Pancreas (tissue), 10 donors: Measurements from ENCODE around the gene AMH. TPM values are rescaled to one million over a fixed set of nuclear protein-coding genes. Genes with fewer than 3 reads are reported as not detected.

ENCODE experiments used
- ATAC-seq, 4 donors: fragments of 200-7000 bp; cut with Tn5 transposase; one replicate each; pipeline versions ENCODE4 v1.8.0 to v1.9.1; 2020; ENCODE audit warnings: mild to moderate bottlenecking in 4 of 4, moderate library complexity in 4 of 4
- DNase-seq, 6 donors: peaks; one replicate each; pipeline ENCODE4 v3.0.0-alpha.2; 2020
- FAIRE-seq: peaks from 2 replicates; lab custom pipeline; 2012; peaks lifted over from hg19 to GRCh38; lab: Jason Lieb, UNC
- H3K27ac ChIP-seq, 4 donors: fragments of 200-600 bp; sonication (generic); 1 replicate in 3 of 4; 2 replicates in 1 of 4; pipeline versions ENCODE4 v1.5.0 to v1.8.0; 2020
- H3K27me3 ChIP-seq, 4 donors: fragments of 200-600 bp; one replicate each; pipeline ENCODE4 v1.8.0; 2021
- H3K36me3 ChIP-seq, 3 donors: fragments of 200-600 bp; sonication (generic) in 1 of 3; one replicate each; pipeline versions ENCODE4 v1.5.0 to v1.8.0; 2020 to 2021
- H3K4me1 ChIP-seq, 3 donors: fragments of 200-600 bp; one replicate each; pipeline ENCODE4 v1.8.0; 2021
- H3K4me3 ChIP-seq, 4 donors: fragments of 200-600 bp; sonication (generic) in 2 of 4; one replicate each; pipeline versions ENCODE4 v1.5.0 to v1.8.0; 2020 to 2021
- H3K9me3 ChIP-seq, 4 donors: fragments of 200-600 bp; one replicate each; pipeline ENCODE4 v1.8.0; 2021
- WGBS, 2 donors: extraction: QIAGEN DNeasy Blood & Tissue Kit; methylation state at CpG; one replicate each; pipeline ENCODE4 v1.1.7; 2013; 5-methylcytosine and 5-hydroxymethylcytosine counted together
- intact Hi-C, 3 donors: fragments of 100-400 bp; cut with DNase I; formaldehyde crosslinking; loops; one replicate each; pipeline versions ENCODE4 v1.11.1 to v1.14.2; 2022
- polyA plus RNA-seq, 2 donors: library from polyadenylated mRNA; stranded (reverse); fragments of 200-250 nt; gene quantifications; one replicate each; pipeline ENCODE4 v1.2.3, GENCODE V29; 2013
- total RNA-seq, 6 donors: library from RNA; stranded (reverse); fragmentation: NEBNext Ultra II Directional in 4 of 6; extraction: Animal tissue kit (Norgen Biotek cat#: 25700) in 4 of 6; gene quantifications; one replicate each; pipeline versions ENCODE4 v1.2.1 to v1.2.4, GENCODE V29; 2021 to 2023
- TF ChIP-seq, protein P1 (sequence below), 4 donors: fragments of 200-600 bp; sonication (generic) in 3 of 4; IDR thresholded peaks; one replicate each; pipeline versions ENCODE4 v1.5.0 to v1.8.0; 2021; ENCODE audit warnings: antibody characterized with exemption in 4 of 4
- donor health status: healthy with polysubstance abuse.
- donor health status: DM: no; HTN: no; CAD: no; lungs with moderate emphysema.
- donor health status: DM: no; HTN: no; CAD: no.
- donor health status: control.
- donor health status: control.
- donor health status: Bipolar disorder and iron deficiency.
- donor health status: DM: yes; HTN: yes; CAD: no.
- donor health status: DM: no; HTN: no; CAD: no.
- donor health status: DM: no; HTN: no; CAD: no.
- donor health status: DM: yes; HTN: yes; CAD: no.

AMH gene
- total and polyA plus RNA-seq, 8 donors = 1.4 to 9.5 (median 2.4) TPM

DNA sequence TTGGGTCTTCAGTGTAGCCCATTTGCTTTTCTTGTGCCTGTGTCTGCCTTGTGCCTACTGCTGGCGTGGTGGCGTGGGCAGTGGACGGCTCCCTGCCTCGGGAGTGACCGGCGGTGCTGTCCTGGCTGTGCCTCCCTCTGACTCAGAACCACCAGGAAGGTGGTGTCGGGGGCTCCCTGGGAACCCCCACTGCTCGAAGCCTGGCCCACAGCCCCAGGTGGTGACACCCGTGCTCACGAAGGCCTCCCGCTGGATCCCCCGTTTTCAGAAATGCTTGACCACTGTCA, 5.1 kb upstream of the AMH start:
- ATAC-seq (no peak), DNase-seq (peak in 2 of 6 donors; percentile 22 to 64), FAIRE-seq (no peak)
- TF ChIP-seq, protein P1, sequence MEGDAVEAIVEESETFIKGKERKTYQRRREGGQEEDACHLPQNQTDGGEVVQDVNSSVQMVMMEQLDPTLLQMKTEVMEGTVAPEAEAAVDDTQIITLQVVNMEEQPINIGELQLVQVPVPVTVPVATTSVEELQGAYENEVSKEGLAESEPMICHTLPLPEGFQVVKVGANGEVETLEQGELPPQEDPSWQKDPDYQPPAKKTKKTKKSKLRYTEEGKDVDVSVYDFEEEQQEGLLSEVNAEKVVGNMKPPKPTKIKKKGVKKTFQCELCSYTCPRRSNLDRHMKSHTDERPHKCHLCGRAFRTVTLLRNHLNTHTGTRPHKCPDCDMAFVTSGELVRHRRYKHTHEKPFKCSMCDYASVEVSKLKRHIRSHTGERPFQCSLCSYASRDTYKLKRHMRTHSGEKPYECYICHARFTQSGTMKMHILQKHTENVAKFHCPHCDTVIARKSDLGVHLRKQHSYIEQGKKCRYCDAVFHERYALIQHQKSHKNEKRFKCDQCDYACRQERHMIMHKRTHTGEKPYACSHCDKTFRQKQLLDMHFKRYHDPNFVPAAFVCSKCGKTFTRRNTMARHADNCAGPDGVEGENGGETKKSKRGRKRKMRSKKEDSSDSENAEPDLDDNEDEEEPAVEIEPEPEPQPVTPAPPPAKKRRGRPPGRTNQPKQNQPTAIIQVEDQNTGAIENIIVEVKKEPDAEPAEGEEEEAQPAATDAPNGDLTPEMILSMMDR (IDR thresholded peaks at IDR 0.05) = no peak
- Histone ChIP-seq H3K9me3 (no peaks in the 10 kb centered on the region), H3K4me1 (peaks cover 0 to 24% (median 17%) of the 10 kb centered on the region in 3 donors), H3K4me3 (no peak overlapping the region), H3K27me3 (no peaks in the 10 kb centered on the region), H3K27ac (no peak overlapping the region), H3K36me3 (peaks cover 4 to 45% (median 44%) of the 10 kb centered on the region in 3 donors)
- intact Hi-C loops = no loop called here
- WGBS, 2 donors = 89 to 90% methylated on average over 12 of the region's 12 CpGs

- no peak overlapping the region for H3K4me3 ChIP-seq
- TF ChIP-seq, protein P1 (IDR thresholded peaks at IDR 0.05) = no peak
- peaks cover 0 to 19% (median 12%) of the 10 kb centered on the region in 3 donors for H3K4me1 ChIP-seq
- intact Hi-C loops = no loop called here
- FAIRE-seq (no peak), DNase-seq (peak in 1 of 6 donors; percentile 20), ATAC-seq (peak in 2 of 4 donors; percentile 9 to 28)
- no peaks in the 10 kb centered on the region for H3K27me3 ChIP-seq
- peaks cover 4 to 45% (median 44%) of the 10 kb centered on the region in 3 donors for H3K36me3 ChIP-seq
- no peak overlapping the region for H3K27ac ChIP-seq
- 92 to 95% methylated on average over 21 of the region's 21 CpGs for WGBS, 2 donors
- H3K9me3 ChIP-seq = no peaks in the 10 kb centered on the region
These were observed 4.6 kb upstream of the AMH start for GRCh38 chr19:2244486-2244885.

DNA sequence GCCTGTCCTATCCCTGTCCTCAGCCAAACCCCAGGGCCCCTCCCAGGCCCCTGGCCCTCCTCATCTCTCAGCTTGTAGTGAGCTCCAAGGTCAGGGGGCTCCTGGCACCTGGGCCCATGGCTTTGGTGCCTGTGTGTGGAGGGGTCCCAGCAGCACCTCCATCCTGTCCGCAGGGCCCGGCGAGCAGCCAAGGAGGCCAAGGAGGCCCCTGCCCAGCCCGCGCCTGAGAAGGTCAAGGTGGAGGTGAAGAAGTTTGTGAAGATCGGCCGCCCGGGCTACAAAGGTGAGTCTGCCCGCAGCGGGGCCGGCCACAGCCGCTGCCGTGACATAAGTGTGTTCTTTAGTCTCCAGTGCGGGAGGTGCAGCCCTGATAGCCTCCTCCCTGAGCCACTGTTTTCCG, 3.9 kb upstream of the AMH start:
- Histone ChIP-seq H3K27ac (no peak overlapping the region), H3K9me3 (no peaks in the 10 kb centered on the region), H3K36me3 (peaks cover 4 to 45% (median 44%) of the 10 kb centered on the region in 3 donors), H3K4me3 (no peak overlapping the region), H3K27me3 (no peaks in the 10 kb centered on the region), H3K4me1 (peaks cover 0 to 13% (median 9%) of the 10 kb centered on the region in 3 donors)
- TF ChIP-seq, protein P1 (IDR thresholded peaks at IDR 0.05) = no peak
- peak in 2 of 6 donors; percentile 24 to 67 for DNase-seq
- no peak for ATAC-seq
- no peak for FAIRE-seq
- intact Hi-C loops = no loop called here
- 95 to 98% methylated on average over 15 of the region's 15 CpGs for WGBS, 2 donors

DNA sequence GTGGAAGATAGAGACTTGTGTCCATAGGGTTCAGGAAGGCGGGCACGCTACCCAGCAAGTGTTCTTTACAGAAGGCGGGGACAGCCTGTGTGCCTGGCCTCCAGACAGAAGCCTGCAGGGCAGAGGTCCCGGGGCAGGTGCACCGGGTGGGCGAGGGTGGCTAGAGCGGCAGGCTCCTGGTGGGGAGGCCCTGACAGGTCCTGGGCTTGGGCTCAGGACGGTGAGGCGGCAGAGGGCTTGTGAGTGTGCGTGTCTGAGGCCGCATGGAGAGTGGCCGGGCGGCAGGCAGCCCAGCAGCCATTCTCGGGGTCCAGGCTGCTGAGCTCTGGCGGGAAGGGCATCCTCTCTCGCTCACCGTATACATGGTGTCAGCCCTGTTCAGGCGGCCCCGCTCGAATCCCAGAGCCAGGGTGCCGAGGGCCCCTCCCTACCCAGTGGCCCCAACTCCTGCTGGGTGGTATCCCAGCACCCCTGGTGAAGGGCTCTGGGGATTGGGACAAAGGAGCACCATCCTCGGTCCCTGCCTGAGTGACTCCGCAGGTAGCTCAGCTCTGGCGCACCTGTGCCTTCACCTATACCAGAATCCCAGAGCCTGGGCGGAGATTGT, 3.0 kb upstream of the AMH start:
- peaks cover 0 to 5% (median 5%) of the 10 kb centered on the region in 3 donors for H3K4me1 ChIP-seq
- H3K27me3 ChIP-seq = no peaks in the 10 kb centered on the region
- H3K36me3 ChIP-seq = peaks cover 4 to 45% (median 44%) of the 10 kb centered on the region in 3 donors
- intact Hi-C loops = no loop called here
- no peak overlapping the region for H3K4me3 ChIP-seq
- no peak overlapping the region for H3K27ac ChIP-seq
- ATAC-seq (no peak), DNase-seq (peak in 2 of 6 donors; percentile 28 to 80), FAIRE-seq (no peak)
- WGBS, 2 donors = 92 to 93% methylated on average over 25 of the region's 25 CpGs
- TF ChIP-seq, protein P1 (IDR thresholded peaks at IDR 0.05) = no peak
- H3K9me3 ChIP-seq = no peaks in the 10 kb centered on the region

GRCh38 chr19:2246801-2247361, 2.2 kb upstream of the AMH start:
- Histone ChIP-seq H3K36me3 (peaks cover 4 to 45% (median 44%) of the 10 kb centered on the region in 3 donors), H3K27me3 (peaks cover 0 to 4% (median 0%) of the 10 kb centered on the region in 4 donors), H3K9me3 (no peaks in the 10 kb centered on the region), H3K4me3 (no peak overlapping the region), H3K27ac (peak overlapping the region in 1 of 4 donors; percentile 75), H3K4me1 (peaks cover 0 to 3% (median 0%) of the 10 kb centered on the region in 3 donors)
- ATAC-seq (peak; percentile 44 to 73 (median 57)), DNase-seq (peak in 4 of 6 donors; percentile 56 to 84 (median 70)), FAIRE-seq (no peak)
- 84 to 85% methylated on average over 26 of the region's 26 CpGs for WGBS, 2 donors
- TF ChIP-seq, protein P1 (IDR thresholded peaks at IDR 0.05) = no peak
- intact Hi-C loops = no loop called here
